Left hindlimb (tissue), 1 donor: ENCODE data around the gene ARHGAP15.

Experiments
- DNase-seq: peaks from one replicate; pipeline ENCODE4 v3.0.0-alpha.2; 2018

The ARHGAP15 gene

DNA sequence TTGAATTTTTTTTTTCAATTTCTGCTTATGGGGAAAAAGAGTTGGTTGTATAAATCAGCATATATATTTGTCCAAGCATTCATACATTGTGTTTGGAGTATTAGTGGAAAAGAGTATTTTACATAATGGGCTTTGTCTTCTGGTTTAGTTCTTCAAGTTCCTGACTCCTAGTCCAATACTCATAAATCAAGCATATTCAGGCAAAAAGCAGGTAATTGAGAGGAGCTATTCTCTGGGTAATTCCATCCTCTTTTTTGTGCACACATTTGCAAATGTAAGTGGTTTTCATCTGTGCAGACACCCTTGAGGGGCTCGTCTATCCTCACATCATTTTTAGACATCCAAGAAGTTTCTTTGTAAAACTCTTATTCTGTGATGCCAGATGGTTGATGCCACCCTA lies 337.2 kb downstream of the ARHGAP15 start:
- no peak for DNase-seq

GRCh38 chr2:143467011-143467410 lies 337.8 kb downstream of the ARHGAP15 start:
- no peak for DNase-seq

GRCh38 chr2:143468341-143468888 lies 339.2 kb downstream of the ARHGAP15 start:
- DNase-seq = no peak

DNA sequence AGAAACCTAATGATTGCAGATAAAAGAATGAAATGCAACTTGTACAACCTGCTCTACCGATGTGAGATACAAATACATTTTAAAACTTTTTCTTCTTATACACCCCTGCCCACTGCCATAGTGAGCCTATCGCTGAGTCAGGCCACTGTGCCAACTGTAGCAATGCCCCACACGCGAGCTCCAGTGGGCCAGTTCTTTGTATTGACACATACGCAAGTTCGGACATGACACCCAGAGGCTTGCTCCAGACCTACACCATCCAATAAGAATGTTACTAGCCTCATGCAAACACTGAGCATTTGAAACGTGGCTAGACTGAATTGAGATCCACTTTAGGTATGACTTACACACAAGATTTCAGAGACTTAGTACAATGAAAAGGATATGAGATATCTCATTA lies 340.1 kb downstream of the ARHGAP15 start:
- DNase-seq = no peak

DNA sequence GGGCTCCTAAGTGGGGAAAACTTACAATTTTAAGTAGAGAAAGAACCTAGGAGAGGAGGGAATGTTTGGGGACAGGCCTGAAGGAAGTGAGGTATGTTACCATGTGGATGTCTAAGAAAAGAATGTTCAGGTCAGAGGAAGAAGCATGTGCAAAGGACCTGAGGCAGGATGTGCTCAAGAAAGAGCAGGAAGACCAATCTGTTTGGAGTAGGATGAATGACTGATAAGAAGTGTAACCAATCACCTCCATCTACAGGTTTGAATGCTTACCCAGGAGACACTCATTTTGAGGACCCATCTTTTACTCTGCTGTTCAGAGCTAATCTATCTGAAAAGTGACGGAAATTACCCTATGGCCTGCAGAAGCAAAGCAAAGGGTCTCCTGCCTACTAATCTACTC lies 342.3 kb downstream of the ARHGAP15 start:
- no peak for DNase-seq

DNA sequence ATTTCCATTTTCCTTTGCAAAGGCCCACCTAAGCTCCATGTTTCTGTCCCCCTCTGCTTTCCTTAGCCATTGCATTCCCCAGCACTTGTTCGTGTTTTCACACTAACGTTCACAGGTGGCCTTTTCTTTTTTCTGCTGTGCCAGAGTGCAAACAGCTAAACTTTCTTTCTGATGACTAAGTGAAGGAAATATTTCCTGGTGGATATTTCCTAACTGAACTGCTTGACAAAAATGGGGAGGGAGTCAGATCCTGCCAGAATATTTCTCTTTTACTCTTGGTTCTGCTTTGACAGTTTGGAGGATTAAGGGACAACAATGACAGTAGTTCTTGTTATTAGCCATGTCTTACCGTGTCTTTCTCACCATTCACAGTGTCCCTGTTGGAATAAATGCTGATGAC lies 344.0 kb downstream of the ARHGAP15 start:
- no peak for DNase-seq

GRCh38 chr2:143473820-143474219 lies 344.6 kb downstream of the ARHGAP15 start:
- no peak for DNase-seq

DNA sequence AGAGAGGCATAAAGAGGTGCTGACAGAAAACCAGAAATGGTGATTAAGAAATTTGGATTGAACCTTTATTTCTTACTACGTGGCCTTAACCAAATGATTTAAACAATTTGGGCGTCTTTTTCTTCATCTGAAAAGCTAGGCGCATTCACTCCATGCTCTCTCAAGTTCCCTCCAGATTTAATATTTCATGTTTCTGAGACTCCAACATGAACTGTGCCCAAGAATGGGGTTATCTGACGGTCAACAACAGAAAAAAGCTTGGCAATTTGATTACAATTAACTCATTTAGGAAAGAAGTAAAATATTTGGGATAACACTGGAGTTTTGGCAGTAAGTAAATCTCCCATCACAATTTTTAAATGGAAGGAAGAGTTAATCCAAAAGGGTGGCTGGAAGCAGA lies 345.4 kb downstream of the ARHGAP15 start:
- no peak for DNase-seq

GRCh38 chr2:143475041-143475776 lies 346.0 kb downstream of the ARHGAP15 start:
- peak; percentile 57 for DNase-seq

- no peak for DNase-seq
These were observed 347.3 kb downstream of the ARHGAP15 start for GRCh38 chr2:143476336-143477087.

DNA sequence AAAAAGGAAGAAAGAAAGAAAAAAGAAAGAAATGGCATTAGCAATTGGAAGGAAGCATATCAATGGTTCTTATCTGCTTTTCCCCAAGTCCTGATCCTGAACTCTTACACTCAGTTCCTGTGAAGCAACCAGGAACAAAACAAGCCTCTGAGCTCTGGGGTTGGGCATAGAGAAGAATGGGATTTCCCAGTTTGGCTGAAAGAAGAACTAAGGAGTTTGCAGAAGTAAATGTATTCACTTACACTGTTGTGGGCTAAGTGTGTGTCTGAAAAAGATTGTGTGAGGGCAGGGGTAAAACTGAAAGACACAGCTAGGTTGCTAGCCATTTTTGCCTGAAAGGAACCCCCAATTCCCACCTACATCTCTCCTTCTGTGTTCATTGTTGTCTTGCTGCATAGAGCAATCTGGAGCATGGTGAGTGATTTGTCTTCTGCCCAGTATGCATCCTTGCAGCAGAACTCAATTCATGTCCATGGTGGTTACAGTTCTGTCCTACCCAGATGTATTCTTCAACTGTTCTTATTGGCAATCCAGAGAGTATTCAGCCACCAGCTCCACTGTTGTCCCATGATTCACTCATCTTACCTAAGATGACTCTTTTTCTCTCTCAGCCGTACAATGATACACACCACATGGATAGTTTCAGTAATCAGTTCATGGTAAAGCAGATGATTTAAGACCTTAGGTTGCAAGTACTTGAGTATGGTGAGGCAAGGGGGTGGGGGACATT lies 348.7 kb downstream of the ARHGAP15 start:
- DNase-seq = no peak

DNA sequence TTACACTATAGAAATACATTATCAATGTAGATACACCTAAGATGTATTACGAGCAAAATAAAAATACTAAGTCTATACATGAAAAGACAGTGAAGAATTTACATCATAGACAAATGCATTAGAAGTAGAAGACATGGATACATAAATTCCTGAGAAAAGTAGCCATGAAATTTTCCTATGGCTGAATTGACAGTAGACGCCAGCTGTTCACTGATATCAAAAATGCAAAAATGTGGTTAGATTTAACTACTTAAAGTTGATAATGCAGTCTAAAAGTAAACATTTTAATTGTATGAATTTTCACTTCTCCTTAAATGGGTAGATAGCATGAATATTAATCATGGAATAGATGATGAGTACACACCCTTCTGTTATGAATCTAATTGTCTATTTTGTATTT lies 350.9 kb downstream of the ARHGAP15 start:
- DNase-seq = no peak

GRCh38 chr2:143480601-143481236 lies 351.5 kb downstream of the ARHGAP15 start:
- DNase-seq = no peak

DNA sequence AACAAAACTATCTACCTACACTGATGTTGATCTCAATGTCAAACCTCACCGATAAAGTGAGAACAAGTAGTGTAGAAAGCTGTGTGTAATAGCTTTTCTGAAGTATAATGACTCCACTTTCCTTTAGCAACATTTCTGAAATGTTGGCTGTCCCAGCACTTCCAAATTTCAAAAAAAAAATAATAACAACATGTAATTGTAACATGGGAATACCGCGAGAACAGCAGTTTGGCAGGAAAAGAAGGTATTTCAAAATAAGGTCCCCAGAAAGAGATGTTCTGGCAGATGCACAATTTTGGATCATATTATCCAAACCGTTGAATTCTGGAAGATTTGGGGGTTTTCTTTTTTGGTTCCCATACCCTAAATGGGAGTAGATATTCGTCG lies 352.0 kb downstream of the ARHGAP15 start:
- peak; percentile 50 for DNase-seq

- no peak for DNase-seq
These were observed 352.5 kb downstream of the ARHGAP15 start for GRCh38 chr2:143481733-143482132.

DNA sequence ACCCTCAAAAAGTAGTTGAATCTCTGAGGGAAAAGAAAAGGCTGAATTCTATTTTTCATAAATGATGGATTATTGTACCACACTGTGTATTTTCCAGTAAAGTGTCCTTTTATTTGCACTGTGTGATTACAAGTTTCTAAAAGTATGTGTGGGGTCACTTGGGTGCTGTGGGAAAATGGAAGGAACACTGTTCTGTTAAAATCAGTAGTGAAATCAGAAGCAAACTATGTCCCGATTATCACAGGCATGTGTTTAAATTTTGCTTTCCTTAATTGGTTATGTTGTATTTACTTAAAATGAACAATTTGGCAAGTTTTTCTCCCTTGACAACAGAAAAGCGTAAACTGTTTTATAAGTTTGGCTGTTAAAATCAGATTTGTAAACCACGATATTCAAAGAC lies 353.1 kb downstream of the ARHGAP15 start:
- DNase-seq = no peak

GRCh38 chr2:143482771-143483170 lies 353.6 kb downstream of the ARHGAP15 start:
- no peak for DNase-seq

- DNase-seq = no peak
These were observed 357.8 kb downstream of the ARHGAP15 start for GRCh38 chr2:143486976-143487375.

DNA sequence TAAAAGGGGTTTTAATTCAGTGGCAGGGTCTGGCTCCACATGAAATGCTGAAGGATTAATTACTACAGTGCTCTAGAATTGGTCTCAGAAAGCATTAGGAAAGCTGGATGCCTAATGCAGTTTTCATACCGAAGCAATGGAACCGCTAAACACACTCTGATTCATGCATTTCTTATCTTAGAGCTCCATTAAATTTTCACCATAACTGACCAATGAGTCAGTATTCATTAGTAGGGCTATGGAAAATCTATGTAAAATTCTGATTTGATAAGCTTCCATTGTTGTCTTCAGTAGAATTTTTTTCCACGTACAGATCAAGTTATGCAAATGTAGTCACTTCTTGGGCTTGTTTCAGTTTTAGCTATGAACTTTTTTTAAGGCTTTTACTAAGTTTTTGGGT lies 359.9 kb downstream of the ARHGAP15 start:
- no peak for DNase-seq

- no peak for DNase-seq
These were observed 361.9 kb downstream of the ARHGAP15 start for GRCh38 chr2:143491131-143491530.

- DNase-seq = no peak
These were observed 364.1 kb downstream of the ARHGAP15 start for GRCh38 chr2:143493339-143493738.

DNA sequence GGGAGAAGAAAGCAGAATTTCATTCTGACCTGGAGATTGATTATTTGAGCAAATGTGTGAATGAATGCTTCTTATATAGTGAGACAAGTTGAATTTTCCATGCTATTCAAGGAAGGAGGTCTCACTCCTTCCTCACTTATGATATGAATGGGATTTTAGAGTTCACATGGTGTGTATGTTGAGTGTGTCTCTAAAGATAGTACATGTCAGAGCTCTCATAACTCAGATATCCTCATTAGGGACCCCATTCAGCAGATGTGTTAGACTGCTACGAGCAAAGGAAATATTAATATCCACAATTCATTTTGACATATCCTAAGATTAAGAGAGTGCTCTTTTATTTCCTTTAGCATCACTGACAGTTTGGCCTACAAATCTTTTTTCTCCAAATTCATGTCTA lies 368.5 kb downstream of the ARHGAP15 start:
- no peak for DNase-seq

DNA sequence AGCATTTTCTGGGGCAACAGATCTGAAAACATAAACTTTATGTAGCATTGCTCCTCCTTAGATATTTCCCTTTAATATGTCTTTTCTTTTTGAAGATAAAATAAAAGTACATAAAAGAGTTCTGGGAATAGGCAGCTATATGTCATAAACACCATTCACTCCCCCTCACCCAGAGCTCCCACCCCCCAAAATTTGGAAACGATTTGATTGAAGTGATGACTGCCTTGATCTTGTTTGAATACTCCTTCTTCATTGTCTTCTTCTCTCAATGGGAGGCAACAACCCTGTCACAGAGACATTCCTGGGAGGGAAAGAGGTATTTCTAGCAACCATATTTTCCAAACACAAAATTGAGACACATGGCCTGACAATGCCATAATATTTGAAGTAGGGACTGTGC lies 369.3 kb downstream of the ARHGAP15 start:
- no peak for DNase-seq
